Posterior cingulate gyrus (tissue), 11 donors: ENCODE results near the gene CTIF.

Experiments
- DNase-seq, 10 donors: peaks; one replicate each; pipeline versions ENCODE4 v3.0.0 to v3.0.0-alpha.2; 2020 to 2021; ENCODE audit warnings: mixed read lengths in 3 of 10
- intact Hi-C: fragments of 100-400 bp; cut with DNase I; formaldehyde crosslinking; loops from one replicate; pipeline ENCODE4 v1.15.1; 2023

Gene CTIF

DNA sequence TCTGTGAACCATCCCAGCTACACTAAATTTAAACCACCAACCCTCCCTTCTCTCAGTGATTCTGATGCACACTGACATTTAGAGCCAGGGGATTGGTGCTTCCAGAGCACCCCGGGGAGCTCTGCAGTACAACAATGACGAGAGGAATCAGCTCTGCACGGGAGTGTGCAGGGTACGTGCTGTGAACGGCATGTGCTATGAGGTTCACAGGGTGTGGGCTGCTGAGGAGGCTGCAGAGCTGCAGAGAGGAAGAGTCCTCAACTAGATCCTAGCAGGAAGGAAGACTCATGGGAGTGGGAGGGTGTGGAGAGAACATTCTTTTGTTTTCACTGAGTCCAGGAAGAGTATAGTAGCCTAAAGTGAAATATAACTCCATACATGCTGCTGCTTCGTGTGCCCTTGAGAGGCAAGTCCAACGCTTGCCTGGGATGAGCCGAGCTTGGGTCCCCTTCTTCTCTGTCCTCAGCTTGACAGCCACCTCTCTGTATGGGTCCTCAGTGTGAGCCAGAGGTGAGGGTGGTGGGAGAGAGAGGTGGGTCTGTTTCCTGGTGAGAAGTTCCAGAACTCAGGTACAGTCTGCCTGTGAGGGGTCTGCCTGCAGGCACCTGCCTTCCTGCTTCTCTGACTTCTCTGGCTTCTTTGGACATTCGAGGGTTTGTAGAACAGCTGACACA is 118.8 kb downstream of the CTIF start:
- intact Hi-C loops: no loop called here
- DNase-seq: peak in 8 of 10 donors; percentile 39 to 93 (median 71)

DNA sequence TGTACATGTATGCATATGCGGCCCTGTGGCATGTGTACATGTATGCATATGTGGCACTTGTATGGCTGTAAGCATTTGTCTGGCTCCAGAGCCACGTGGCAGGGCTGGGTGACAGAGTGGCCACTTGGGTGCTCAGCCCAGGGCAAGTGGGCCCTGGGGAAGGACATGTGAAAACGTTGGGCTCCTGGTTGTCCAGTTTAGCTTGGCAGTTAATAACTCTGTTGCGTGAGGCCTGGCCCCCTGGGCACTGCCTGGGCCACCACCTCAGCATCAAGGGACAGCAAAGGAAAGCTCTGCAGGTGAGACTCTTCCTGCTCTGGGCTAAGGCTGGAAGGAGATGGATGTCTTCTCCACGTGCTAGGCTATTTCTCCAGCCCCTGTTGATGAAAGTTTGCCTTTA is 119.9 kb downstream of the CTIF start:
- peak in 1 of 10 donors; percentile 62 for DNase-seq
- intact Hi-C loops: no loop called here

- intact Hi-C loops: loop anchor here (5.0 kb wide), 1 partner anchor 122 kb away; the partner anchor contains the start of gene CTIF
- peak in 2 of 10 donors; percentile 13 to 79 for DNase-seq
These were observed 120.6 kb downstream of the CTIF start for GRCh38 chr18:48659188-48660009.

DNA sequence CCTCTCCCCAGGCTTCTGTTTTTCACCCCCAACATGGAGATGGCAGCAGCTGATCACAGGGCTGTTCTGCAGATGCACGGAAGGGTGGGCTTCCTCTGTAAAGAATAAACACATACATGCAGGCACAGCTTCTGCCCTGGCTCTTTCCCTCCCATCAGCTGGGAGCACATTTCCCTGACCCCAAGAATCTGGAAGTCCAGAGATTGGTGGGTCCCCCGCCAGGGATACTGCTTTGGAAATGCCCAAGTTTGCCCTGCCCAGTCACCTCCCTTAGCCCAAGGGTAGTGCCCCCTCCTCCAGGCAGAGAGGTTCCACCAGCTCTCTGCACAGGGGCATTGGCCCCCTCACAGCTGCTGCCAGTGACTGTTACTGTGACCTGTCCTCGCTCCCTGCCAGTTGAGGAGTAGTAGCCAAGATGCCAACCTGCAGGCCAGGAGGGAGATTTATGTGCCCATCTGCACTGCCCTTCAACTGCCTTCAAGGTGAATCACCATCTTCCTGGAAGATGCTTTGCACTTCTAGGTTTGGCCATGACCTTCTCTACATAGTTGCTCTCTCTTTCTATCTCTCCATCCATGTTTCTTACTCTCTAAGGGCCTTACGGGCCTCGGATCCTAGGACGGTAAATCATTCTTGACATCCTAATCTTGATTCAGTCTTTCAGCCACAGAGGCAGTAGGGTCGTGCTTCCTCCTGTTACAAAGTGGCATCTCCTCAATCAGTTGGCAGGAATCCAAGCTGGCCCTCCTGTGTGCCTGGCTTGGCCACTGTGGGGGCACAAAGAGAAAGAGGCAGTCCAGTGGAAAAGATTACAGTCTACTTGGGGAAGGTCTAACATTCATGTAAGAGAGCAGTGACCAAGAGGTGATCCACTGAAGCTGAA is 121.8 kb downstream of the CTIF start:
- intact Hi-C loops: loop anchor here (5.0 kb wide), 1 partner anchor 123 kb away; the partner anchor contains the start of gene CTIF
- DNase-seq: peak in 3 of 10 donors; percentile 14 to 61 (median 37)

DNA sequence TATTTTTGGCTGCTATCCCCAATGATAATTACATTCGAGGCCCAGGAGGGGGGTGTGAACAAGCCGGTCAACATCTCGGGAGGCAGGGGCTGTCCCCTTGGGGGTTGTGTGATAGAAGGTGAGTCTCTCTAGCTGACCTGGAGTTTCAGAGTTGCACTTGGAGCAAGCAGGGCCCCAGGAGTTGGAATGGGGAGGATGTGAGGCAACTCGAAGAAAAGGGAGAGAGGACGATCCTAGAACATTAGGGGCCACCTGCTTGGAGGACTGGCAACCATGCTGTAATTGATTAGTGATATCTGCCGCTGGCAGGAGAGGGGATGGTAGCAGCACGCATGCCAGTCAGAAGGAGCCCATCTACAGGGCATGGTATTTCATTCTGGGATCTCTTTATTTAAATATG is 122.6 kb downstream of the CTIF start:
- intact Hi-C loops: loop anchor here (5.0 kb wide), 1 partner anchor 124 kb away; the partner anchor contains the start of gene CTIF
- peak in 2 of 10 donors; percentile 5 to 46 for DNase-seq

DNA sequence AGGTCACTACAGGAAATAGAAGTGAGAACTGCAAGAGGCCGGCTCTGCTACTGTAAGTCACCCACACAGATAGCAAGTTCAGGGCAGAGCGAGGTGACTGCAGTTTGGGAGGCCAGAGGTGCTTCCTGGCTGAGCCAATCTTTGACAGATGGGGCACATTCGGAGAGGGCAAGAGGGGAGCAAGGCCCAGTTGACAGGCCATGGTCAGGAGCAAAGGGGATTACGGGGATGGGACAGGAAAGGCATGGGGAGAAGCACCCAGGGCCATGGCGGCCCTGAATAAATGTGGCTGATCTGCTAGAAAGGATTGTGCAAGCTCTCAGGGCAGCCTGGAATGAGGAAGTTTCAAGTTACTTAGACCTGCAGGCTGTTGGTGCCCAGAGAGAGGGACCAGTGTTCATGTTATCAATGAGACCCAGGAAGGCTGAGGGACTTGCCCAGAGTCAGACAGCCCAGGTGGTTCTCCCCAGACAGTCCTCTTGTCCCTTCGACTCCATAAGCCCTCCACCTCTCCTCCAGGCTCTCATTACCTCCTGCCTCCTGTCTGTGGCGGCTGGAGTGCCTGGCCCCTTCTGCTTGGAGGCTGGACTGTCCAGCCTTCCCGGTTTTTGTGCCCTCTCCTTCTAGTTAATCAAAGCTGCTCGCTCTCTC is 123.3 kb downstream of the CTIF start:
- intact Hi-C loops: loop anchor here (5.0 kb wide), 1 partner anchor 125 kb away; the partner anchor contains the start of gene CTIF
- peak in 2 of 10 donors; percentile 9 to 34 for DNase-seq

GRCh38 chr18:48663096-48663930 is 124.5 kb downstream of the CTIF start:
- DNase-seq: peak in 3 of 10 donors; percentile 12 to 82 (median 68)
- intact Hi-C loops: loop anchor here (5.0 kb wide), 1 partner anchor 126 kb away; the partner anchor contains the start of gene CTIF

- DNase-seq: peak; percentile 66 to 97 (median 86)
- intact Hi-C loops: loop anchor here (1.0 to 5.0 kb wide), 2 partner anchors 127 to 188 kb away; partner anchors contain the start of gene CTIF
These were observed 125.4 kb downstream of the CTIF start for GRCh38 chr18:48663931-48664847.

DNA sequence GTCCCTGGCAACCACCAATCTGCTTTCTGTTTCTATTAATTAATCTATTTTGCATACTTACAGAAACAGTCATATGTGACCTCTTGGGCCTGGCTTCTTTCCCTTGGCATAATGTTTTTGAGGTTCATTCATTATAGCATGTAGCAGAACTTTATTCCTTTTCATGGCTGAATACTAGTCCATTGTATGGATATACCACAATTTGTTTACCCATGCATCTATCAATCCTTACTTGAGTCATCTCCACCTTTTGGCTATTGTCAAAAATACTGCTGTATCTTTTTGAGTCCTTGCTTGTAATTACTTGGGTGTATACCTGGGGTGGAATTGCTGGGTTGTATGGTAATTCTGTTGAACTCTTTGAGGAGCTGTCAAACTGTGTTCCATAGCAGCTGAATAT is 126.8 kb downstream of the CTIF start:
- no peak for DNase-seq
- intact Hi-C loops: no loop called here

GRCh38 chr18:48666613-48667012 is 127.8 kb downstream of the CTIF start:
- DNase-seq: peak in 2 of 10 donors; percentile 48 to 49
- intact Hi-C loops: no loop called here

DNA sequence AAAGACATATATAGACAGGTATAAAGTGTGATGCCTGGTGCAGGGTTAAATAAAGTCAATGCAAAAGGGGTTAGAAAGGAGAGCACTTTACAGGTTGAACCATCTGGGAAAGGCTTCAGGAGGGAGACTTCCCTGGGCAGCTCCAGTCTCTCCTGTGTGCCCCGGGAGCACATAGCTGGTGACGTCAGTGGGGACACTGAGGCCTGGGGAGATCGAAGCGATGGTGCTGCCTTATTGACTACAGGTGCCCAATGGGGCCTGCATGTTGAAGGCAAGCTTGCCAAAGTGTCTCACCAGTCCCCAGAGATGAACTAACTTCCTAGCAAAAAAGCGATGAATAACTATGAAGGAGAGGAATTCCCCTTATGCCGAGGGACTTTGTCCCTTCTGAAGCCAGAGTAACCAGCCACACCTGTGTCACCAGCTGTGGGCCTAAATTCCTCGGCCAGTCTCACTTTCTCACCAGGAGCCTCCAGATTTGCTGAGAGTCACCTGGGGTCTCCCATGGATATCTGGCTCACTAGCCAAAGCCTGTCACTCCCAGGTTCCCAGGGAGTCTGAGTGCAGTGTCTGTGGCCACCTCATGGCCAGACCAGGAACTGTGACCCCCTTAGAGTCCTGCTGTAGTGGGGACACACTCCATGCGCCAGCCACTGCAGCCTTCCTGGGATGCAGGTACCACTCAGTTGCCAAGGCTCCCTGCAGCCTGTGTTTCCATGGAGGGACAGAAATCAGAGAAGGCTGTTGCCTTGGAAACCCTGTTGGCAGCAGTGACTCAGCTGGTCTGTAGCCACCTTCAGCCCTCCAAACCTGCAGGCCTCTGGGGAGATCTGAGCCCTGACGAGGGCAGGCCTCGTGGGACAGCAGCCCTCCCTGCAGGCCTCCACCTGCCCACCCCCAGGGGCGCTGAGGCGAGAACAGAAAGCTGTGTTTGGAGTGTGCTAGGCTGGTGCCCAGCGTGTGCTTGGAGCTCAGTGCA is 128.7 kb downstream of the CTIF start:
- DNase-seq: peak in 8 of 10 donors; percentile 44 to 93 (median 71)
- intact Hi-C loops: no loop called here

GRCh38 chr18:48668466-48669179 is 129.8 kb downstream of the CTIF start:
- peak in 2 of 10 donors; percentile 74 to 81 for DNase-seq
- intact Hi-C loops: no loop called here

DNA sequence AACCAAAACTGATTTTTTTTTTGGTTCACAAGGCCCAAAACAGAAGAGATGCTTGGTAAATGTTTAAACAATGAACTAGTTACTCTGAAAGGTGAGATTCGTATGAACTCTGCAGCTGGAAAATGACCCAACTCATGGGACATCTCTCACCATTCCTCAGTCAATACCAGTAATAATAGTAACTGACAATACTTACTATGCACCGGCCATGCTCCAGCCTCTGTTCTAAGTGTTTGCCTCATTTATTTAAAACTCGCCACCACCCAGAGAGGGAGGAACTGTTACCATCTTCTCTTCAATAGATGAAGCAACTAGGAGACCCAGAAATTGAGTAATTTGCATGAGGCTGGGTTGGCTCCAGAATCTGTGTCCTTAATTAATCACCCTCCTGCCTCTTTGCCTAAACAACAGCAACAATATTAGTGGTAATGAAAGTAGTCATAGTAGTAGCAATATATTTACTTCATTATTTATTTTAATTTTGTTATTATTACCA is 130.4 kb downstream of the CTIF start:
- peak in 1 of 10 donors; percentile 33 for DNase-seq
- intact Hi-C loops: no loop called here

DNA sequence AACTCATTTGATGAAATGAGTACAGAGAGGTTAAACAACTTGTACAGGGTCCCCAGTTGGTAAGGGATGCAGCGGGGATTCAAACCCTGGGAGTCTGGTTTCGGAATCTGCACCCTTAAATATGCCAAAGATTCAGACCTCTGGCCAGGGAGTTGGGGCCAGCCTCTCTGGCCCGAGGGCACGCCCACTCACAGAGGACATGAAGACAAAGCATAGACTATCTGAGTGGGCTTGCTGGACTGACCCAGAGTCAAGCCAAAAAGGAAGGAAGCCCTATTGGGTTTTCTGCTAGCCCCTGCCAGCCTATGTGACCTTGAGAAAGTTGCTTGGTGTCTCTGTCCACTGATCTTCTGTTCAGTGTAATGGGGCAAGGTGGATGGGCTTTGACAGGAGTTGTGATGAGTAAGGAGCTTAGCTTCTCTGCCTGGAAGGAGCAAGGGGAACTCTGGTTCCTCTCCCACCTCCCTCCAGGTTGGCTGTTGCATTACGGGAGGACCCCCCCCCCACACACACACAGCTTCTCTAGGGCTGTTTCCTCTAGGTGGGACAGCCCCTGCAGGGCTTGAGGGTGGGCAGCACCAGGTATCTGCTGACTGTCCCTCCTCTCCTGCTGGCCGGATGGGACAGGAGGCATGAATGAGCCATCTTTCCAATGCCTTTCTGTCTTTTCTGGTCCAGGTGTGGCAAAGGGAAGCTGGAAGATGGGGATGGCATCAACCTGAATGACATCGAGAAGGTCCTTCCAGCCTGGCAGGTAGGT is 131.3 kb downstream of the CTIF start:
- intact Hi-C loops: loop anchor here (10.0 kb wide), 1 partner anchor 385 kb away; no protein-coding TSS in a partner anchor
- peak in 1 of 10 donors; percentile 74 for DNase-seq
